ENCODE data around the gene TCERG1L. TPM values are rescaled to one million over a fixed set of nuclear protein-coding genes. Genes with fewer than 3 reads are reported as not detected.

TCERG1L gene, protein sequence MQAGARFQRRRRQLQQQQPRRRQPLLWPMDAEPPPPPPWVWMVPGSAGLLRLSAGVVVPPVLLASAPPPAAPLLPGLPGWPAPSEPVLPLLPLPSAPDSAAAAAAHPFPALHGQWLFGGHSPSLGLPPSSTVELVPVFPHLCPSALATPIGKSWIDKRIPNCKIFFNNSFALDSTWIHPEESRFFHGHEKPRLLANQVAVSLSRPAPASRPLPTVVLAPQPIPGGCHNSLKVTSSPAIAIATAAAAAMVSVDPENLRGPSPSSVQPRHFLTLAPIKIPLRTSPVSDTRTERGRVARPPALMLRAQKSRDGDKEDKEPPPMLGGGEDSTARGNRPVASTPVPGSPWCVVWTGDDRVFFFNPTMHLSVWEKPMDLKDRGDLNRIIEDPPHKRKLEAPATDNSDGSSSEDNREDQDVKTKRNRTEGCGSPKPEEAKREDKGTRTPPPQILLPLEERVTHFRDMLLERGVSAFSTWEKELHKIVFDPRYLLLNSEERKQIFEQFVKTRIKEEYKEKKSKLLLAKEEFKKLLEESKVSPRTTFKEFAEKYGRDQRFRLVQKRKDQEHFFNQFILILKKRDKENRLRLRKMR
- under 1 TPM in 1 of 2 experiments, not detected in 1; 0.08 TPM for total RNA-seq

DNA sequence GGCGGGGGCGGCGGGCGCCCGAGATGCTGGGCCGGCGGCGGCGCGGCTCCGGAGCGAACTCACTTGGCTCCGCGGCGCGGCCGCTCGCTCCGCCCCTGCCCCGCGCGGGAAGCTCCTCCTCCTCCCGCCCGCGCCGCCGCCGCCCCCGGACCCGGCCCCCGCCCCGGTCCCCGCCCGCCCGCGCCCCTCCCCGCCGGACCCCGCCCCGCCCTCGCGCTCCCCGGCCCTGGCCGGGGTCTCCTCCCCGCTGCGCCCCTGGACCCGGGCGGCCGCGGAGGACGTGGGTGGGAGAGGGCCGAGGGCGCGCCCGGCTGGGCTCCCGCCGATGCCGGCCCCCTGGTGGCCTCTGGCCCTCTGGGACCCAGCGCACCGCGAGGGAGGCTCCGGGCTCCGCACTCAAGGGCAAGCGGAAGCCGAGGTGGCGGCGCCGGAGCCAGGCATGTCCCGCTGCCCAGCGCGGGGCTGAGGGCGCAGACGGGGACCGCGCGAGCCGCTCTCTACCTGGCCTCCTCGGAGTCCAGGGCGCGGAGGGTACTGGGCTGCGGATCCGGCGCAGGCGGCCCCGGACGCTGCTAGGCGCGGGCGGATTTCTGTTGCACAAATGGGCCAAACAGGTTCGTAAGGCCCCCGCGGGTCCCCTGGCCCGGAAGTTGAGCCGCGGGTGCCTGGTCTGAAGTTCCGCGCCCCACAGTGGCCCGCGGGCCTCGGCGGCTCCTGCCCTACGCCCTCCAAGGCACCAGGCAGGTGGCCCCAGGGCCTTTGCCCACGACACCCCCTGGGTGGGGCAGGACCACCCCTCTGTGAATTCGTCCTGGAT is at the start of gene TCERG1L:
Gene TCERG1L (minus strand): TSS at position 61 of the 817 bp plus-strand sequence. CDS start 86 bp downstream, outside the sequence.
- Mint-ChIP-seq H3K4me1 (peaks cover 2% of the 10 kb centered on the region), H3K27ac (no peak within 1 kb of the TSS), H3K9me3 (no peaks in the 10 kb centered on the region), H3K36me3 (no peaks in the 10 kb centered on the region), H3K27me3 (peaks cover 71% of the 10 kb centered on the region), H3K4me3 (no peak within 1 kb of the TSS)
- peak; percentile 29 for DNase-seq

DNA sequence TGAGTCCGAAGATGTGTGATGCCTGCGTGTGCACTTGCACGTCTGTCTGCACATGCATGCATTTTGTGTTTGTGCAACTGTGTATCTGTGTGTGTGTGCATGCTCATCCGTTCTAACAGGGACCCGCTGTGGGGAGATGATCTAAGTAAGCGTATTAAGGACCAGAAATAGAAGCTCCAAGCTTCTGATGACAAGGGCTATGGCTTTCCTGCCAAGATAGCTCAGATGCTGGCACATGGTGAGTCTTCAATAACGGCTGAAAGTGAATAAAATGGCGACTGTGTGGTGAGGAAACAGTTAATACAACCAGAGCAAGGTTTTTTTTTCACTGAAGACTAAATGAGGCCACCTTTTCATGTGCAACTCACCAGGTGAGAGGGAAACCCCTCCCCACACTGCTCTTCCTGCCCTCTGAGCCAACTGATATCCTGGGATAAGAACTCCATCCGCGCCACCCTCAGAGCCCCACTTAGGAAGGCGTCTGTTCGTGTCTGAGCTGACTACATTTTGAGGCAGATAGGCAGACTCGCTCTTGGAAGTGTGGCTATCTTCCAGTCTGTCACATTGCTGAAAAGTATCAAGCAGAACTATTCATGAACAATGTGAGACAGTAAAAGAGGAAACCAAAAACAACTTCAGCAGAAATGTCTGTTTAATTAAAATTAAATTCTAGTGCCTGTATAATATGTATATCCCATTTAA is 47.4 kb upstream of the TCERG1L start:
- Mint-ChIP-seq H3K4me3 (no peak overlapping the region), H3K9me3 (peaks cover 4% of the 10 kb centered on the region), H3K36me3 (no peaks in the 10 kb centered on the region), H3K27ac (no peak overlapping the region), H3K4me1 (no peaks in the 10 kb centered on the region), H3K27me3 (no peaks in the 10 kb centered on the region)
- DNase-seq = no peak

DNA sequence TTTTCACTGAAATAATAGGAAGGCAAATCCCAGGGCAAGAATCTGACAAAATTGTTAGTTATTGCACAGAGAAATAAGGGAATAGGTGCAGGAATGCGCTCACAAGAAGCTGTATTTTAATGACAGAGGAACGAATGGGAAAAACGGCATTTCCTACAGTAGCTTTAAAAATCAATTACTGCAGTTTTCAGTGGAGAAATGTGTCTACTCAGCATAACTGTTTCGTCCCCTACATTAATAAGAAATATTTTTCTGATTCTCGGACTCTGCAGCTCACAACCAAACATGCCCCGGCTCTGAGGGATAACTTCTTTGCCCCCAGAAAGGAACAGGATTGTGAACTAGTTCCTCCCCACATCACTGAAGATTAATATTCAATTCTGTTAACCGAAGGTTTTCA is 44.9 kb upstream of the TCERG1L start:
- no peaks in the 10 kb centered on the region for H3K27me3 Mint-ChIP-seq
- H3K9me3 Mint-ChIP-seq = peaks cover 4% of the 10 kb centered on the region
- no peaks in the 10 kb centered on the region for H3K36me3 Mint-ChIP-seq
- no peak for DNase-seq
- H3K4me3 Mint-ChIP-seq = no peak overlapping the region
- no peaks in the 10 kb centered on the region for H3K4me1 Mint-ChIP-seq
- H3K27ac Mint-ChIP-seq = no peak overlapping the region

DNA sequence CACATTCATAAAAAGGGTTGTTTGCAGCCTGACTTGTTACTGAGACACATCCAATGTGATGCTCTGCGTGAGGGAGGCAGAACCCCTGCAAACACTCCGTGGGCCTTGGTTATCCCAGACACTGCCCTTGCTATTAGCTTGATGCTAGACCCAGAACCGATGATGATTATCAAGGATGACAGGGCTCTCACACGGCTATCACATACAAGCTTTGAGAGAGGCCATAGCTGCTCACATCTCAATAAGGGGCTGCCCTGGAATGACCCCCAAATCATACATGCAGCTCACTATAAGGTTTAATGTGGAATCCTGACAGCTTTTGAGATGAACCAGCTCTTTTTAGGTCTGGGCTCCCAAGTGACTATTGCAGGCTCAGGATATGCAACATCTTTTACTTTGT is 44.4 kb upstream of the TCERG1L start:
- H3K4me1 Mint-ChIP-seq = no peaks in the 10 kb centered on the region
- no peaks in the 10 kb centered on the region for H3K36me3 Mint-ChIP-seq
- no peaks in the 10 kb centered on the region for H3K27me3 Mint-ChIP-seq
- H3K4me3 Mint-ChIP-seq = no peak overlapping the region
- DNase-seq = no peak
- H3K27ac Mint-ChIP-seq = no peak overlapping the region
- peaks cover 4% of the 10 kb centered on the region for H3K9me3 Mint-ChIP-seq

DNA sequence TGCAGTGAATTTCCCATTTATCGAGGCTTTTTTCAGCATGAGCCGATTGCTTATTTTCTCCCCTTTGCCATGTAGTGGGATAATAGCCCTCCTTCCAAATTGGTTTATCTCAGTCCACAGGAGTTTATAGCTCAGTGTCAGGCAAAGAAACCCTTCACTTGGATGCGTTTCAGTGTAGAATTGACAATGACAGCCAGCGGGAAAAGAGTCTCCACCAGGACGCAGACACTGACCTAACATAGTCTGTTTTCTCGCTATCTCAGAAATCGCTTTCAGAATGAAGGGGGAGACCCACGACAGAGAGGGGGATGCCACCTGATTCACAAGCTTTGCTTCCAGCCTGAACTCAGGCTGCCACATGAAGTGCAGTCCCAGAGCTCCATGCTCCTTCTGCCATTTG is 43.5 kb upstream of the TCERG1L start:
- H3K4me3 Mint-ChIP-seq = no peak overlapping the region
- H3K36me3 Mint-ChIP-seq = no peaks in the 10 kb centered on the region
- no peaks in the 10 kb centered on the region for H3K4me1 Mint-ChIP-seq
- H3K27ac Mint-ChIP-seq = no peak overlapping the region
- H3K9me3 Mint-ChIP-seq = peaks cover 1% of the 10 kb centered on the region
- peaks cover 2% of the 10 kb centered on the region for H3K27me3 Mint-ChIP-seq
- no peak for DNase-seq

DNA sequence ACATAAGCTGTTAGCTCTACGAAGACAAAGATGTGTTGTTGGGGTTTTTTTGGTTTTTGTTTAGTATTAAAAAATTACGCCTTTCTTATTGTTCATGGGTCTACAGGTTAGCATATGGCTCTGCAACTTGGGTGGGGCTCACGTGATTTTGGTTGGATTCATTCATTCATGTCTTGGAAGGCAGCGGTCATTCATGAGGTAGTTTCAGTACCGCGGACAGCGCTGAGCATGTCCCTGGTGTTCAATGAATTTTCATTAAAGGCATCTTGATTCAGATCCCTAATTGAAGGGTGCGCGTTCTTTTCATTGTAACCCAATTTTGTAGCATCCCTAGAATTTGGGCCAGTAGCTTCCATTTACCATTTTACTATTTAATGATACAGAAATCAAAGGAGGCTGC is 42.9 kb upstream of the TCERG1L start:
- Mint-ChIP-seq H3K9me3 (peaks cover 1% of the 10 kb centered on the region), H3K4me1 (no peaks in the 10 kb centered on the region), H3K36me3 (no peaks in the 10 kb centered on the region), H3K27me3 (peaks cover 6% of the 10 kb centered on the region), H3K27ac (no peak overlapping the region), H3K4me3 (no peak overlapping the region)
- no peak for DNase-seq

DNA sequence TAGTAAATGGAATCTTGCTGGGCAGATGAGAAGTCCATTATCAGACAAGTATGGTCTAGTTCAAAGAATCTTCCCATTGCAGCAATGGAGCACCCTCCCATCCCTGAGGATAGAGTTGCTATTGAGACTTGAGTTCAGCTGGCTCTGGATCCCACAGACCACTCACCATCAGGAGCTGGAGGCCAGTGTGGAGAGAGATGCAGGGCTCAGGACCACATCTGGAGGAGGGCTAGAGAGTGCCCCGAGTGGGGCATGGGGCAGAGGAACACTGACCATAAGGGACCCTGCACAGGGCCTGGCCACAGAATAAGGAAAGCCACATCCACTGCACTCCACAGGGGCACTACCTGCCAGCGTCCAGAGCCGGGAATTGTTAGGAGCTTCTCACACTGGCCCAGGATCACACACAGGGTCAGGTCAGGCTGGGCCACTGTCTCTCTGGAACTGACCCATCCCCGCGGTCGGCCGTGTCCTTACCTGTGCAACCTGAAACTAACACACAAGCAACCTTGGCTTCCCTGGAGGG is 41.3 kb upstream of the TCERG1L start:
- Mint-ChIP-seq H3K4me3 (no peak overlapping the region), H3K36me3 (no peaks in the 10 kb centered on the region), H3K9me3 (peaks cover 1% of the 10 kb centered on the region), H3K27ac (no peak overlapping the region), H3K27me3 (peaks cover 6% of the 10 kb centered on the region), H3K4me1 (no peaks in the 10 kb centered on the region)
- DNase-seq = no peak

DNA sequence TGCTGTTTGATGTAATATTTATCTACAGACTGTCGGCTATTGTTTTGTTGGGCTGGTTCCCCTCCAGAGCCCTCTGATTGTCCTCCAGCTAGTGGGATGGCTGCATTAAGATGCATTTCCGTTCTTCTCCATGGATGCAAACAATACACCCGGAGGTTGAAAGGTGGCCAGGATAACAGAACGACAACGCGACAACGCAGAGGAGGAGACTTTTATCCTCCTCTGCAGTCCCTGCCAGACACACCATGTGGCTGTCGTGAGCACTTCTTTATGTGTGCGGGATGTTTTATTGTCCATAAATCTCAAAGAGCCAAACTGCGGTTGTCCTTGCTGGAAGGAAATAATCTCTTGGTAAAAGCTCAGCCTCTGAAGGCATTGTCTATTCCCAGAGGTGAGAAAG is 39.1 kb upstream of the TCERG1L start:
- H3K4me3 Mint-ChIP-seq = no peak overlapping the region
- peaks cover 1% of the 10 kb centered on the region for H3K9me3 Mint-ChIP-seq
- H3K4me1 Mint-ChIP-seq = no peaks in the 10 kb centered on the region
- no peak for DNase-seq
- no peaks in the 10 kb centered on the region for H3K36me3 Mint-ChIP-seq
- H3K27me3 Mint-ChIP-seq = peaks cover 6% of the 10 kb centered on the region
- H3K27ac Mint-ChIP-seq = no peak overlapping the region

DNA sequence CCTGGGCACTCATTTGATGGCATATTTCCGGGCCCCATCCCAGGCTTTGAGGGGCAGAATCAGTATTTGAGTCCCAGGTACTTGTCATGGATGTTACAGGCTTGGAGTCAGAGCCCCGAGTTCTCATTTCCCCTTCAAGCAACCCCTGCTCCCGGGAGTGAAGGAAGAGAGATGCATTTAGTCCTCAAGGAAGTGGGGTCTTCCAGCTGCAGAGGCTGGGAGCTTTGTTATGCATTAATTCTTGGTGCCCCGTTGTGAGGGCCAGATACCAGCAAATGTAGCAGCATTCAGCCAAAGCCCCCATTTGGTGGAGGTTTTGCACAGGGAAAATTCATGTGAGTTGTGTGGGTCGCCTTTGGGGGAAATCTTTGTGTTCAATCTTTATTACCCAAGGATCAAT is 38.7 kb upstream of the TCERG1L start:
- DNase-seq = no peak
- no peaks in the 10 kb centered on the region for H3K36me3 Mint-ChIP-seq
- H3K27me3 Mint-ChIP-seq = peaks cover 6% of the 10 kb centered on the region
- no peak overlapping the region for H3K4me3 Mint-ChIP-seq
- H3K4me1 Mint-ChIP-seq = no peaks in the 10 kb centered on the region
- H3K27ac Mint-ChIP-seq = no peak overlapping the region
- peaks cover 1% of the 10 kb centered on the region for H3K9me3 Mint-ChIP-seq

DNA sequence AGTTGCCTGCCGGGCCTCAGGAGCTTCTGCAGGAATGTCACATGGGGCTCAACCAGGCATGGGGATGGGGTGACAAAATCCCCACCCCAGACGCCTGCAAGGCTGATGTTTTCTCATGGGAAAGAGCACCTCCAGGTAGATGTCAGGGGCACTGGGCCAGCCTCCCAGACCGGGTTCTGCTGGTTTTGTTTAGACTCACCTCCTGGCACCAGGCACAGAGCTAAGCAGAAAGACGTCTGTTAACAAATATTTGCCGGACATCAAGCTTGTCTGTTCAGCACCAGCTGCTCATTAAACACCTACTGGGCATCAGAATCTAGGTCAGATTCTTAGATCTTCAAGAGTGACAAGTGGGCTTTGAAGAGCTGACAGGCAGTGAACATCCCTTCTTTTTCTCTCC is 34.9 kb upstream of the TCERG1L start:
- H3K9me3 Mint-ChIP-seq = no peaks in the 10 kb centered on the region
- DNase-seq = no peak
- peaks cover 6% of the 10 kb centered on the region for H3K27me3 Mint-ChIP-seq
- no peak overlapping the region for H3K4me3 Mint-ChIP-seq
- H3K4me1 Mint-ChIP-seq = no peaks in the 10 kb centered on the region
- H3K36me3 Mint-ChIP-seq = no peaks in the 10 kb centered on the region
- no peak overlapping the region for H3K27ac Mint-ChIP-seq

DNA sequence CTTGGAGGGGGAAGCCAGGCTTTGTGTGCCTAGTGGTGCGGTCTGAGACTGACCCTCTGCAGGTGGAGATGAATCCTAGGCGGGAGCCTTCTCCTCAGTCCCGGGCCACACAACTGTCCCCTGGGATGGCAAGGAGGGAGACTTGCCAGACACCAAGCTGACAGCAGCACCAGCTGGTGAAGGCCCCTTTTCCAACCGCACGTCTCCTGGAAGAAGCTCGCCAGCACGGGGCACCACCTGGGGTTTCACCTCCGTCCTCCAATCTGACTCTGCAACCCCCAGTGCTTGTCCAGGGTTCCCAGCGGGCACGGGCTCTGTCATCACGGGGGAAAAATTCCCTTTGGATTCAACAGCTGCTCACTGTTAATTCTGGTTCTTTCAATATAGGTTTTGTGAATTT is 34.2 kb upstream of the TCERG1L start:
- H3K27ac Mint-ChIP-seq = no peak overlapping the region
- H3K4me3 Mint-ChIP-seq = no peak overlapping the region
- no peaks in the 10 kb centered on the region for H3K9me3 Mint-ChIP-seq
- DNase-seq = no peak
- H3K27me3 Mint-ChIP-seq = peaks cover 6% of the 10 kb centered on the region
- no peaks in the 10 kb centered on the region for H3K36me3 Mint-ChIP-seq
- no peaks in the 10 kb centered on the region for H3K4me1 Mint-ChIP-seq

DNA sequence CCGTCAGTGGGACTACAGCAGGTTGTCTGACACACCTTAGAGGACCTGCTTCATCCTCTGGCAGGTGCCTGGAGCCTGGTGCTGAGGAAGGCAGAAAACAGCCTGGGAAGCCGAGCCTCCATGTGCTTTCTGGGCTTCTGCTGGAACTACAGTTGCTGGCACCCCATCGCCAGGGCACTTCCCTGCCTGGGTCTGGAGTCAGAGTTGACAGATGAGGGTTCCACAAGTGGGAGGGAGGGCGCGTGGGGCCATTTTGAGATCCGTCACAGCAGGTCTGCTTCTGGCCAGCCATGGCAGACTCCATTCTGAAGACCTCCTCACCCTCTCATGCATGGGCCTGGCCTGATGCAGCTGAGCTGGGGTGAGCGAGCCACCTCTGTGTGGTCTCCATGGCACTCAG is 33.2 kb upstream of the TCERG1L start:
- Mint-ChIP-seq H3K36me3 (no peaks in the 10 kb centered on the region), H3K9me3 (no peaks in the 10 kb centered on the region), H3K4me3 (no peak overlapping the region), H3K4me1 (no peaks in the 10 kb centered on the region), H3K27me3 (peaks cover 1% of the 10 kb centered on the region), H3K27ac (no peak overlapping the region)
- DNase-seq = no peak

DNA sequence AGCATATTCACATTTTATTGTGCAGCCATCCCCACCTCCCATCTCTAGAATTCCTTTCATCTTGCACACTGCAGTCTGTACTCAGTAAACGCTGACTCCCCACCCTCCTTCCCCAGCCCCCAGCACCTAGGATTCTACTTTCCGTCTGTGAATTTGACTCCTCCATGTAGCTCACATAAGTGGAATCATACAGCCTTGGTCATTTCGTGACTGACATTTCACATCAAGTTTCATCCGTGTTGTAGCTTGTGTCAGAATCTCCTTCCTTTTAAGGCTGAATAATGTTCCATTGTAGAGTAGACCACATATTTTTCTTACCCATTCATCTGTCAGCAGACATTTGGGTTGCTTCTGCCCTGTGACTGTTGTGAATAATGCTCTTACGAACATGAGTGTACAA is 26.2 kb upstream of the TCERG1L start:
- H3K9me3 Mint-ChIP-seq = no peaks in the 10 kb centered on the region
- no peak overlapping the region for H3K27ac Mint-ChIP-seq

DNA sequence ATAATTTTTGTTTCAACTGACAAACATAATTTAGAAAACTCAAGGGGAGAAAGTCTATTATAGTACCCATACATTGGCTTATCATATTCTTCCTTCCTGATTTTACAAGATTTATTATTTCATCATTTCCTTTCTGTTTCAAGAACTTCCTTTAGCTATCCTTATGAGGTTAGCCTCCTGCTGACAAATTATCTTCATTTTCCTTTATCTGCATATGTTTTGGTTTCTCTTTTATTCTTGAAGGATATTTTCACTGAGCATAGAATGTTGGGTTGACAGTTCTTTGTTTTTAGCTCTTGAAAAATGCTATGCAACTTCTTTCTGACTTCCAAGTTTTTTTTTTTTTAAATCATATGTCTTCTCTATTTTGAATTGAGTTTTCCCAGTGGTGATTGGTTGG is 21.3 kb upstream of the TCERG1L start:
- Mint-ChIP-seq H3K27me3 (peaks cover 4% of the 10 kb centered on the region), H3K9me3 (peaks cover 1% of the 10 kb centered on the region), H3K4me3 (no peak overlapping the region), H3K27ac (no peak overlapping the region), H3K36me3 (no peaks in the 10 kb centered on the region), H3K4me1 (no peaks in the 10 kb centered on the region)
- no peak for DNase-seq

More for the DNA sequence above, 26.2 kb upstream of the TCERG1L start:
- Mint-ChIP-seq H3K4me3 (no peak overlapping the region), H3K27me3 (peaks cover 4% of the 10 kb centered on the region), H3K4me1 (no peaks in the 10 kb centered on the region), H3K36me3 (no peaks in the 10 kb centered on the region)
- no peak for DNase-seq

DNA sequence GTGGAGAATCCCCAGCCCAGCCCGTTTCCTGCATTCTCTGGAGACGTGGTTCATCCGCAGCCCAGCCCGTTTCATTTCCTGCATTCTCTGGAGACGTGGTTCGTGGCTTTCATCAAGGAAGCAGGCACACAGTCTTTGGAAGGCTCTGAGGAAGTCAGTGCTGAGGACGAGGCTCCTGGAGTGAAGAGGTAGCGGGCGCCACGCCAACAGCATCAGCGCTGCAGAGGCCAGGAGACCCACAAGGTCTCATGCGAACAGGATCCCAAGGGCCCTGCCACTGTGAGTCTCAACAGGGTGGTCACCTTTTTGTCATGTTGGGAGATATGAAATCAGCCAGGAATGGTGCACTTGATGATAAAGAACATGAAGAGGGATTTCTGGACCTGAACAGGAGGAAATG is 12.4 kb upstream of the TCERG1L start:
- Mint-ChIP-seq H3K27ac (no peak overlapping the region), H3K4me1 (no peaks in the 10 kb centered on the region), H3K27me3 (peaks cover 34% of the 10 kb centered on the region), H3K36me3 (no peaks in the 10 kb centered on the region), H3K4me3 (no peak overlapping the region), H3K9me3 (no peaks in the 10 kb centered on the region)
- no peak for DNase-seq

Data from activated naive CD8-positive, alpha-beta T cell treated with anti-CD3 and anti-CD28 coated beads for 36 hours (primary cell).